Spleen (tissue), 11 donors: ENCODE measurements around the gene TBC1D21. TPM values are rescaled to one million over a fixed set of nuclear protein-coding genes. Genes with fewer than 3 reads are reported as not detected.

ENCODE experiments used
- DNase-seq: peaks from one replicate; pipeline ENCODE4 v3.0.0-alpha.2; 2020
- H3K27ac ChIP-seq, 8 donors: fragments of 200-600 bp; sonication (generic) in 7 of 8; 1 replicate in 4 of 8; 2 replicates in 4 of 8; pipeline versions ENCODE4 v1.5.0 to v1.8.0; 2016 to 2021; ENCODE audit warnings: inconsistent platforms in 4 of 8, mild to moderate bottlenecking in 4 of 8, moderate library complexity in 1 of 8
- H3K27me3 ChIP-seq, 7 donors: fragments of 200-600 bp; sonication (generic) in 6 of 7; replicated peaks in 1 of 7; 1 replicate in 4 of 7; 2 replicates in 3 of 7; pipeline versions ENCODE4 v1.5.0 to v1.8.0; 2016 to 2021; ENCODE audit warnings: inconsistent platforms in 3 of 7, mild to moderate bottlenecking in 1 of 7
- H3K36me3 ChIP-seq, 6 donors: fragments of 200-600 bp; sonication (generic) in 5 of 6; 1 replicate in 4 of 6; 2 replicates in 2 of 6; pipeline versions ENCODE4 v1.5.0 to v1.8.0; 2016 to 2021; ENCODE audit warnings: inconsistent platforms in 2 of 6
- H3K4me1 ChIP-seq, 6 donors: fragments of 200-600 bp; sonication (generic) in 5 of 6; 1 replicate in 3 of 6; 2 replicates in 3 of 6; pipeline versions ENCODE4 v1.5.0 to v1.8.0; 2016 to 2021; ENCODE audit warnings: inconsistent platforms in 3 of 6
- H3K4me3 ChIP-seq, 8 donors: fragments of 200-600 bp; sonication (generic) in 7 of 8; 1 replicate in 4 of 8; 2 replicates in 4 of 8; pipeline versions ENCODE4 v1.5.0 to v1.8.0; 2016 to 2021; ENCODE audit warnings: inconsistent platforms in 4 of 8, mild to moderate bottlenecking in 4 of 8, moderate library complexity in 2 of 8
- H3K9me3 ChIP-seq, 8 donors: fragments of 200-600 bp; sonication (generic) in 7 of 8; 1 replicate in 4 of 8; 2 replicates in 4 of 8; pipeline versions ENCODE4 v1.5.0 to v1.8.0; 2016 to 2021; ENCODE audit warnings: inconsistent platforms in 4 of 8
- CTCF ChIP-seq, 11 experiments: fragments of 200-600 bp in 7 of 11; fragments of 450-650 bp in 4 of 11; sonication (generic) in 4 of 11; IDR thresholded peaks in 8 of 11; conservative IDR thresholded peaks in 3 of 11; 1 replicate in 7 of 11; 2 replicates in 4 of 11; pipeline versions ENCODE4 v1.4.0 to v1.8.0; 2016 to 2021; ENCODE audit warnings: antibody characterized with exemption in 11 of 11, inconsistent platforms in 4 of 11, mild to moderate bottlenecking in 1 of 11
- POLR2A ChIP-seq, 3 donors: fragments of 450-650 bp; IDR thresholded peaks; one replicate each; pipeline ENCODE4 v1.5.1; 2017; ENCODE audit warnings: antibody characterized with exemption in 3 of 3, mild to moderate bottlenecking in 1 of 3
- POLR2AphosphoS5 ChIP-seq, 3 donors: sonication (generic); formaldehyde crosslinking; IDR thresholded peaks; one replicate each; pipeline ENCODE4 v1.5.1; 2017; ENCODE audit warnings: antibody characterized with exemption in 3 of 3
- WGBS, 5 donors: extraction: QIAGEN DNeasy Blood & Tissue Kit in 3 of 5; methylation state at CpG; one replicate each; pipeline versions ENCODE4 v1.1.5 to v1.1.7; 2013 to 2018; 5-methylcytosine and 5-hydroxymethylcytosine counted together
- intact Hi-C: fragments of 100-400 bp; cut with DNase I; formaldehyde crosslinking; loops from one replicate; pipeline ENCODE4 v1.15.0; 2023; ENCODE audit warnings: low total_unique reads
- polyA plus RNA-seq, 3 donors: library from polyadenylated mRNA; stranded (reverse); fragments of 200-250 nt; gene quantifications; one replicate each; pipeline ENCODE4 v1.2.1, GENCODE V29; 2013
- total RNA-seq, 7 donors: library from RNA; depleted of rRNA in 3 of 7; stranded (reverse); fragments of >200 nt in 3 of 7; fragmentation: NEBNext Ultra II Directional in 4 of 7; extraction: Animal tissue kit (Norgen Biotek cat#: 25700) in 4 of 7; gene quantifications; one replicate each; pipeline versions ENCODE4 v1.1.0 to v1.2.1, GENCODE V29; 2016 to 2021
- donor health status: healthy with polysubstance abuse.
- donor health status: DM: no; HTN: no; CAD: no; lungs with moderate emphysema.
- donor health status: DM: no; HTN: no; CAD: no.
- donor health status: Bipolar disorder and iron deficiency.
- donor health status: healthy.
- donor health status: DM: no; HTN: no; CAD: no.
- donor health status: DM: yes; HTN: yes; CAD: no.

The TBC1D21 gene
- total and polyA plus RNA-seq, 10 donors: not detected

GRCh38 chr15:73892446-73893226, 19.3 kb downstream of the TBC1D21 start:
- intact Hi-C loops: no loop called here
- Histone ChIP-seq H3K36me3 (no peaks in the 10 kb centered on the region), H3K27me3 (peaks cover 0 to 24% (median 0%) of the 10 kb centered on the region in 7 donors), H3K9me3 (peaks cover 0 to 17% (median 7%) of the 10 kb centered on the region in 8 donors), H3K27ac (no peak overlapping the region), H3K4me3 (no peak overlapping the region), H3K4me1 (no peaks in the 10 kb centered on the region)
- DNase-seq: no peak
- WGBS, 5 donors: 87 to 96% (median 89%) methylated on average over 13 of the region's 13 CpGs
- no peak for TF ChIP-seq CTCF (IDR thresholded peaks at IDR 0.05 in 8 of 11, conservative IDR thresholded peaks at IDR 0.05 in 3 of 11)
- no peak for TF ChIP-seq POLR2AphosphoS5 (IDR thresholded peaks at IDR 0.05)
- no peak for TF ChIP-seq POLR2A (IDR thresholded peaks at IDR 0.05)

GRCh38 chr15:73894133-73894814, 20.9 kb downstream of the TBC1D21 start:
- Histone ChIP-seq H3K36me3 (no peaks in the 10 kb centered on the region), H3K4me3 (no peak overlapping the region), H3K4me1 (no peaks in the 10 kb centered on the region), H3K9me3 (peaks cover 0 to 17% (median 7%) of the 10 kb centered on the region in 8 donors), H3K27ac (no peak overlapping the region), H3K27me3 (peaks cover 0 to 24% (median 0%) of the 10 kb centered on the region in 7 donors)
- intact Hi-C loops: no loop called here
- DNase-seq: no peak
- TF ChIP-seq POLR2AphosphoS5 (IDR thresholded peaks at IDR 0.05): no peak
- TF ChIP-seq CTCF (IDR thresholded peaks at IDR 0.05 in 8 of 11, conservative IDR thresholded peaks at IDR 0.05 in 3 of 11): no peak
- no peak for TF ChIP-seq POLR2A (IDR thresholded peaks at IDR 0.05)
- 77 to 90% (median 86%) methylated on average over 12 of the region's 12 CpGs for WGBS, 5 donors

GRCh38 chr15:73897441-73898261, 24.3 kb downstream of the TBC1D21 start:
- Histone ChIP-seq H3K27ac (no peak overlapping the region), H3K9me3 (peaks cover 0 to 3% (median 0%) of the 10 kb centered on the region in 8 donors), H3K4me1 (no peaks in the 10 kb centered on the region), H3K36me3 (no peaks in the 10 kb centered on the region), H3K27me3 (peaks cover 0 to 15% (median 0%) of the 10 kb centered on the region in 7 donors), H3K4me3 (no peak overlapping the region)
- TF ChIP-seq POLR2AphosphoS5 (IDR thresholded peaks at IDR 0.05) (peak in 1 of 3 donors; percentile 33), CTCF (IDR thresholded peaks at IDR 0.05 in 8 of 11, conservative IDR thresholded peaks at IDR 0.05 in 3 of 11) (peak; percentile 57 to 93 (median 72)), POLR2A (IDR thresholded peaks at IDR 0.05) (no peak)
- peak; percentile 88 for DNase-seq
- intact Hi-C loops: no loop called here
- WGBS, 5 donors: 69 to 82% (median 80%) methylated on average over 10 to 15 of the region's 15 CpGs
